GM12892 (cell line): ENCODE results near the gene SMARCAD1.
"Not testable (repeated sequence)": the region's sequence is repeated elsewhere in the genome, so short reads cannot be mapped to it uniquely, and the experiment has no call there.

Experiments
- POLR2A ChIP-seq: IDR thresholded peaks from 2 replicates; pipeline ENCODE4 v1.6.1; 2011; ENCODE audit warnings: low read depth, low read length, control low read depth
- TAF1 ChIP-seq: IDR thresholded peaks from 2 replicates; pipeline ENCODE4 v1.6.1; 2011; ENCODE audit warnings: low read depth, mild to moderate bottlenecking, control low read depth, low read length, borderline replicate concordance

DNA sequence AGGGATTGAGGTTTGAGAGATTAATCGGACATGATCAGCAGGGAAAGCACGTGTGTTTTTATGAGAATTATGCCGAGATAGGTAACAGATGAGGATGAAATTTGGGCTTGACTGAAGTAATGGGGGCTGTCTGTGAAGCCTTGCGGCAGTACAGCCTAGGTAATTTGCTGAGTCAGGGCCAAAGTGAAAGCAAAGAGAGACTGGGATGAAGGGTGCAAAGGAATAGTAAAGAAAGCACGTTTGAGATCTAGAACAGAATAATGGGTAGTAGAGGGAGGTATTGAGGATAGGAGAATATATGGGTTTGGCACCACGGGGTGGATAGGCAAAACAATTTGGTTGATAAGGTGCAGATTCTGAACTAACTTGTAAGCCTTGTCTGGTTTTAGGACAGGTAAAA is 87.8 kb downstream of the SMARCAD1 start:
- TF ChIP-seq POLR2A, TAF1: not testable (repeated sequence)
